ENCODE data around the gene ARSB. TPM values are rescaled to one million over a fixed set of nuclear protein-coding genes. Genes with fewer than 3 reads are reported as not detected.

ARSB gene
- total and polyA plus RNA-seq, 12 donors, result 1.7 to 21.4 (median 14.1) TPM

GRCh38 chr5:78964889-78965288, 20.2 kb downstream of the ARSB start:
- Histone ChIP-seq H3K36me3 (peaks cover 0 to 49% (median 0%) of the 10 kb centered on the region in 9 donors), H3K4me1 (no peaks in the 10 kb centered on the region), H3K4me3 (no peak overlapping the region), H3K9me3 (no peaks in the 10 kb centered on the region), H3K27me3 (no peaks in the 10 kb centered on the region), H3K27ac (no peak overlapping the region)
- intact Hi-C loops (cut with DNase I), result loop anchor here (2.0 to 10.0 kb wide), 13 partner anchors 58 to 643 kb away; no protein-coding TSS in a partner anchor
- DNase-seq, result peak in 1 of 2 donors; percentile 41
- TF ChIP-seq, protein P1, sequence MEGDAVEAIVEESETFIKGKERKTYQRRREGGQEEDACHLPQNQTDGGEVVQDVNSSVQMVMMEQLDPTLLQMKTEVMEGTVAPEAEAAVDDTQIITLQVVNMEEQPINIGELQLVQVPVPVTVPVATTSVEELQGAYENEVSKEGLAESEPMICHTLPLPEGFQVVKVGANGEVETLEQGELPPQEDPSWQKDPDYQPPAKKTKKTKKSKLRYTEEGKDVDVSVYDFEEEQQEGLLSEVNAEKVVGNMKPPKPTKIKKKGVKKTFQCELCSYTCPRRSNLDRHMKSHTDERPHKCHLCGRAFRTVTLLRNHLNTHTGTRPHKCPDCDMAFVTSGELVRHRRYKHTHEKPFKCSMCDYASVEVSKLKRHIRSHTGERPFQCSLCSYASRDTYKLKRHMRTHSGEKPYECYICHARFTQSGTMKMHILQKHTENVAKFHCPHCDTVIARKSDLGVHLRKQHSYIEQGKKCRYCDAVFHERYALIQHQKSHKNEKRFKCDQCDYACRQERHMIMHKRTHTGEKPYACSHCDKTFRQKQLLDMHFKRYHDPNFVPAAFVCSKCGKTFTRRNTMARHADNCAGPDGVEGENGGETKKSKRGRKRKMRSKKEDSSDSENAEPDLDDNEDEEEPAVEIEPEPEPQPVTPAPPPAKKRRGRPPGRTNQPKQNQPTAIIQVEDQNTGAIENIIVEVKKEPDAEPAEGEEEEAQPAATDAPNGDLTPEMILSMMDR (IDR thresholded peaks at IDR 0.05), result peak; percentile 8 to 76 (median 55)
- WGBS, 2 donors, result 46 to 57% methylated on average over 2 of the region's 2 CpGs
- ATAC-seq, result peak; percentile 69 to 90 (median 81)

DNA sequence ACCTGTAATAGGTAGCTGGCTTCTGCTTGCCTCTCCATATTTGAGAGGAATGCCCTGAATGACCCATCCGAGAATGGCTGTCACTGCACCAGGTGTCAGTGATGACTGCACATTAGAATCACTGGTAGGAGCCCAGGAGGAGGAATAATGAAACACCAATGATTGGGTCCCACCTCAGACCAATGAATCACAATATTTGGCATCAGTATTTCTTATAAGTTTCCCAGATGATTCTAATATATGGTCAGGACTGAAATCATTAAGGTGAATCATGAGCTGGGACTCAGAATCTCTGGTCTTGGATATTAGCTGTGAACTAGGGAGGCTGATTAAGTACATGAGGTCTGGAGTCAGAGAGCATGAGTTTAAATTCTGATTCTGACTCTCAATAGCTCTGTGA, 23.4 kb downstream of the ARSB start:
- Histone ChIP-seq H3K4me1 (peaks cover 0 to 7% (median 0%) of the 10 kb centered on the region in 9 donors), H3K36me3 (peaks cover 0 to 28% (median 0%) of the 10 kb centered on the region in 9 donors), H3K27ac (no peak overlapping the region), H3K9me3 (no peaks in the 10 kb centered on the region), H3K4me3 (no peak overlapping the region), H3K27me3 (no peaks in the 10 kb centered on the region)
- WGBS, 2 donors, result 63 to 69% methylated on average over 1 of the region's 1 CpG
- ATAC-seq, result no peak
- TF ChIP-seq, protein P1 (IDR thresholded peaks at IDR 0.05), result no peak
- DNase-seq, result no peak
- intact Hi-C loops (cut with DNase I), result loop anchor here (5.0 to 10.0 kb wide), 10 partner anchors 54 to 639 kb away; no protein-coding TSS in a partner anchor

DNA sequence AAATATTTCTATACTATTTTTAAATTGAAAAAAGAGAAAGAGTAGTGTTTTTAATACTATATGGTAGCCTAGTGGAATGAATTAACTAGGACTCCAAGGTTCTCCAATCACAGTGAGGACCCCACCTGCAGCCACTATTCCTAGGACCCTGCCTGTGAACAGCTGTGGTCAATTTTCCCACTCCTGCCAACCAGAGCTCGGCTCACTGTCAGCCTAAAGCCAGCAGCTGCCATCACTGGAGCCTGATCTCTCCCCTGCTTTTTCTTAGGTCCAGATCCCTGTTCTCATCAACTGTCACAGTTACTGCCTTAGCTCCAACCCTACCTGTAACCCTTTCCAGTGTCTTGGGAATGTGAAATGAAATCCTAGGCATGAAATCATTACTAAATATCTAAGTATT, 25.3 kb downstream of the ARSB start:
- ATAC-seq (no peak), DNase-seq (no peak)
- Histone ChIP-seq H3K36me3 (peaks cover 0 to 34% (median 3%) of the 10 kb centered on the region in 9 donors), H3K27ac (no peak overlapping the region), H3K4me1 (peaks cover 0 to 7% (median 0%) of the 10 kb centered on the region in 9 donors), H3K9me3 (no peaks in the 10 kb centered on the region), H3K4me3 (no peak overlapping the region), H3K27me3 (no peaks in the 10 kb centered on the region)
- intact Hi-C loops (cut with DNase I), result loop anchor here (5.0 to 10.0 kb wide), 11 partner anchors 52 to 637 kb away; no protein-coding TSS in a partner anchor
- 83 to 89% methylated on average over 1 of the region's 1 CpG for WGBS, 2 donors
- TF ChIP-seq, protein P1 (IDR thresholded peaks at IDR 0.05), result no peak

- intact Hi-C loops (cut with DNase I), result loop anchor here in 3 of 10 donors (10.0 kb wide), 1 partner anchor 54 kb away; no protein-coding TSS in a partner anchor
- DNase-seq (no peak), ATAC-seq (no peak)
- 68 to 78% methylated on average over 3 of the region's 3 CpGs for WGBS, 2 donors
- no peak overlapping the region for H3K27ac ChIP-seq
- peaks cover 0 to 28% (median 3%) of the 10 kb centered on the region in 9 donors for H3K36me3 ChIP-seq
- H3K4me1 ChIP-seq, result peaks cover 0 to 7% (median 0%) of the 10 kb centered on the region in 9 donors
- no peaks in the 10 kb centered on the region for H3K27me3 ChIP-seq
- TF ChIP-seq, protein P1 (IDR thresholded peaks at IDR 0.05), result no peak
- no peak overlapping the region for H3K4me3 ChIP-seq
- no peaks in the 10 kb centered on the region for H3K9me3 ChIP-seq
These were observed 26.3 kb downstream of the ARSB start for GRCh38 chr5:78958672-78959445.

Data from heart right ventricle (tissue), 16 donors.